H9 (cell line): ENCODE results near the gene RAD54L2. TPM values are rescaled to one million over a fixed set of nuclear protein-coding genes. Genes with fewer than 3 reads are reported as not detected.

Source experiments
- DNase-seq: peaks from one replicate; pipeline ENCODE4 v3.0.0-alpha.2; 2017
- H2AFZ ChIP-seq: one replicate; pipeline ENCODE4 v1.6.1; 2013; ENCODE audit warnings: mild to moderate bottlenecking, low read length, control low read depth, moderate library complexity
- H2AK5ac ChIP-seq: 2 replicates; pipeline ENCODE4 v1.6.1; 2013; ENCODE audit warnings: low read length, control low read depth, mixed read lengths; ENCODE audit not compliant: insufficient read length
- H2BK120ac ChIP-seq: one replicate; pipeline ENCODE4 v1.6.1; 2013; ENCODE audit warnings: low read depth, mild to moderate bottlenecking, low read length, control low read depth, inconsistent platforms; ENCODE audit not compliant: poor library complexity, severe bottlenecking
- H2BK12ac ChIP-seq: 2 replicates; pipeline ENCODE4 v1.6.1; 2013; ENCODE audit warnings: low read length, control low read depth, mixed read lengths, low read depth; ENCODE audit not compliant: insufficient read length
- H2BK15ac ChIP-seq: 2 replicates; pipeline ENCODE4 v1.6.1; 2013; ENCODE audit warnings: low read depth, low read length, control low read depth
- H2BK20ac ChIP-seq: one replicate; pipeline ENCODE4 v1.6.1; 2013; ENCODE audit warnings: low read depth, mild to moderate bottlenecking, low read length, control low read depth, inconsistent platforms; ENCODE audit not compliant: poor library complexity, severe bottlenecking
- H2BK5ac ChIP-seq: 2 replicates; pipeline ENCODE4 v1.6.1; 2013; ENCODE audit warnings: low read length, control low read depth, mixed read lengths; ENCODE audit not compliant: insufficient read length
- H3K14ac ChIP-seq: 2 replicates; pipeline ENCODE4 v1.6.1; 2013; ENCODE audit warnings: low read length, control low read depth; ENCODE audit not compliant: insufficient read depth
- H3K18ac ChIP-seq: 2 replicates; pipeline ENCODE4 v1.6.1; 2013; ENCODE audit warnings: low read depth, mild to moderate bottlenecking, mixed read lengths, low read length, control low read depth; ENCODE audit not compliant: insufficient read length
- H3K23ac ChIP-seq: 2 replicates; pipeline ENCODE4 v1.6.1; 2013; ENCODE audit warnings: low read length, control low read depth, mixed read lengths, low read depth; ENCODE audit not compliant: insufficient read length
- H3K23me2 ChIP-seq: 2 replicates; pipeline ENCODE4 v1.6.1; 2013; ENCODE audit warnings: low read depth, mild to moderate bottlenecking, mixed read lengths, low read length, control low read depth; ENCODE audit not compliant: insufficient read length, poor library complexity, severe bottlenecking
- H3K27ac ChIP-seq: 2 replicates; pipeline ENCODE4 v1.5.1; 2013; ENCODE audit warnings: low read length, control low read depth, mixed read lengths, low read depth; ENCODE audit not compliant: insufficient read length
- H3K27me3 ChIP-seq: 2 replicates; pipeline ENCODE4 v1.6.1; 2013; ENCODE audit warnings: low read length, control low read depth, inconsistent platforms; ENCODE audit not compliant: insufficient read depth
- H3K4ac ChIP-seq: 2 replicates; pipeline ENCODE4 v1.6.1; 2013; ENCODE audit warnings: low read depth, mild to moderate bottlenecking, control low read depth, inconsistent platforms, low read length, moderate library complexity
- H3K4me1 ChIP-seq: 2 replicates; pipeline ENCODE4 v1.6.1; 2013; ENCODE audit warnings: low read length, control low read depth, inconsistent platforms; ENCODE audit not compliant: insufficient read depth
- H3K4me2 ChIP-seq: 2 replicates; pipeline ENCODE4 v1.6.1; 2013; ENCODE audit warnings: low read length, control low read depth, mixed read lengths; ENCODE audit not compliant: insufficient read length, insufficient read depth
- H3K56ac ChIP-seq: 2 replicates; pipeline ENCODE4 v1.6.1; 2013; ENCODE audit warnings: low read depth, mild to moderate bottlenecking, mixed read lengths, low read length, control low read depth; ENCODE audit not compliant: insufficient read length
- H3K79me1 ChIP-seq: 2 replicates; pipeline ENCODE4 v1.6.1; 2013; ENCODE audit warnings: low read depth, mild to moderate bottlenecking, moderate library complexity, low read length, control low read depth, inconsistent platforms; ENCODE audit not compliant: insufficient read depth, poor library complexity, severe bottlenecking
- H3K79me2 ChIP-seq: 2 replicates; pipeline ENCODE4 v1.6.1; 2013; ENCODE audit warnings: low read length, control low read depth, inconsistent platforms; ENCODE audit not compliant: insufficient read depth
- H3K9ac ChIP-seq: 2 replicates; pipeline ENCODE4 v1.6.1; 2013; ENCODE audit warnings: low read length, control low read depth, mixed read lengths; ENCODE audit not compliant: insufficient read length; ENCODE audit errors: extremely low read depth
- H3K9me3 ChIP-seq: one replicate; pipeline ENCODE4 v1.6.1; 2013; ENCODE audit warnings: low read depth, low read length, inconsistent platforms; ENCODE audit not compliant: control insufficient read depth
- H3T11ph ChIP-seq: one replicate; pipeline ENCODE4 v1.6.1; 2013; ENCODE audit warnings: mild to moderate bottlenecking, low read length, control low read depth, inconsistent platforms
- H4K20me1 ChIP-seq: one replicate; pipeline ENCODE4 v1.6.1; 2013; ENCODE audit not compliant: control insufficient read depth, insufficient read length, insufficient read depth
- H4K5ac ChIP-seq: 2 replicates; pipeline ENCODE4 v1.6.1; 2013; ENCODE audit warnings: low read depth, mild to moderate bottlenecking, mixed read lengths, low read length, control low read depth; ENCODE audit not compliant: insufficient read length
- H4K8ac ChIP-seq: replicated peaks from 2 replicates; pipeline ENCODE4 v1.6.1; 2013; ENCODE audit warnings: low read length, control low read depth, mixed read lengths, low read depth; ENCODE audit not compliant: insufficient read length
- H4K91ac ChIP-seq: 2 replicates; pipeline ENCODE4 v1.6.1; 2013; ENCODE audit warnings: low read depth, mild to moderate bottlenecking, moderate library complexity, mixed read lengths, low read length, control low read depth; ENCODE audit not compliant: insufficient read length
- H3K27ac Mint-ChIP-seq, 3 experiments: 2 replicates in 2 of 3; 3 replicates in 1 of 3; pipeline ENCODE4 v1.8.0; 2020 to 2021; ENCODE audit warnings: mixed read lengths in 3 of 3, mild to moderate bottlenecking in 1 of 3, moderate library complexity in 1 of 3
- H3K27me3 Mint-ChIP-seq: 2 replicates; pipeline ENCODE4 v1.8.0; 2021; ENCODE audit warnings: low read depth, mild to moderate bottlenecking, moderate library complexity, mixed read lengths
- H3K36me3 Mint-ChIP-seq, 3 experiments: 2 replicates in 2 of 3; 3 replicates in 1 of 3; pipeline ENCODE4 v1.8.0; 2020 to 2021; ENCODE audit warnings: low read depth in 3 of 3, mixed read lengths in 3 of 3; ENCODE audit not compliant: insufficient read depth in 1 of 3
- H3K4me1 Mint-ChIP-seq, 2 experiments: 2 replicates each; pipeline ENCODE4 v1.8.0; 2020; ENCODE audit warnings: mixed read lengths in 2 of 2
- H3K4me3 Mint-ChIP-seq, 2 experiments: 2 replicates in 1 of 2; 3 replicates in 1 of 2; pipeline ENCODE4 v1.8.0; 2020 to 2021; ENCODE audit warnings: mild to moderate bottlenecking in 2 of 2, mixed read lengths in 2 of 2, moderate library complexity in 1 of 2
- H3K9me3 Mint-ChIP-seq, 2 experiments: 2 replicates in 1 of 2; 3 replicates in 1 of 2; pipeline ENCODE4 v1.8.0; 2020; ENCODE audit warnings: mild to moderate bottlenecking in 2 of 2, mixed read lengths in 2 of 2, moderate library complexity in 1 of 2
- WGBS: extraction: QIAGEN DNeasy Blood & Tissue Kit; methylation state at CpG from one replicate; pipeline ENCODE4 v1.1.7; 2013; ENCODE audit warnings: missing lambda C conversion rate, low lambda C conversion rate, mixed read lengths; ENCODE audit not compliant: insufficient read length; ENCODE audit errors: extremely low coverage; 5-methylcytosine and 5-hydroxymethylcytosine counted together
- total RNA-seq: library from RNA; stranded (reverse); gene quantifications from 2 replicates; pipeline ENCODE4 v1.2.1, GENCODE V29; 2021
- TF ChIP-seq, protein P1 (sequence below): fragments of 200-600 bp; sonication (generic); conservative IDR thresholded peaks from 3 replicates; pipeline ENCODE4 v1.8.0; 2021; ENCODE audit warnings: antibody characterized with exemption, mild to moderate bottlenecking

The RAD54L2 gene
- total RNA-seq, 1 experiment from 2014 or later, result 40.7 TPM

- H3K56ac ChIP-seq, result no peak overlapping the region
- no peaks in the 10 kb centered on the region for H3K27me3 ChIP-seq
- H2BK15ac ChIP-seq, result no peak overlapping the region
- H3K9me3 ChIP-seq, result no peaks in the 10 kb centered on the region
- H2AFZ ChIP-seq, result no peak overlapping the region
- H2BK20ac ChIP-seq, result no peak overlapping the region
- H2BK12ac ChIP-seq, result no peak overlapping the region
- H3K36me3 Mint-ChIP-seq, result peaks cover 27 to 30% (median 29%) of the 10 kb centered on the region in 3 experiments
- no peak overlapping the region for H3K18ac ChIP-seq
- H3K9me3 Mint-ChIP-seq, result peaks cover 14 to 18% of the 10 kb centered on the region in 2 experiments; a peak in 4 of 5 replicates
- no peak overlapping the region for H2AK5ac ChIP-seq
- no peak overlapping the region for H3T11ph ChIP-seq
- H3K79me1 ChIP-seq, result no peaks in the 10 kb centered on the region
- H3K79me2 ChIP-seq, result peaks cover 2% of the 10 kb centered on the region; the same call in 1 of the 2 replicates
- no peak overlapping the region for H3K27ac ChIP-seq
- WGBS, result no CpG with 5 or more reads among the region's 4 CpGs
- no peak overlapping the region for H3K4ac ChIP-seq
- H3K23ac ChIP-seq, result no peak overlapping the region
- TF ChIP-seq, protein P1, sequence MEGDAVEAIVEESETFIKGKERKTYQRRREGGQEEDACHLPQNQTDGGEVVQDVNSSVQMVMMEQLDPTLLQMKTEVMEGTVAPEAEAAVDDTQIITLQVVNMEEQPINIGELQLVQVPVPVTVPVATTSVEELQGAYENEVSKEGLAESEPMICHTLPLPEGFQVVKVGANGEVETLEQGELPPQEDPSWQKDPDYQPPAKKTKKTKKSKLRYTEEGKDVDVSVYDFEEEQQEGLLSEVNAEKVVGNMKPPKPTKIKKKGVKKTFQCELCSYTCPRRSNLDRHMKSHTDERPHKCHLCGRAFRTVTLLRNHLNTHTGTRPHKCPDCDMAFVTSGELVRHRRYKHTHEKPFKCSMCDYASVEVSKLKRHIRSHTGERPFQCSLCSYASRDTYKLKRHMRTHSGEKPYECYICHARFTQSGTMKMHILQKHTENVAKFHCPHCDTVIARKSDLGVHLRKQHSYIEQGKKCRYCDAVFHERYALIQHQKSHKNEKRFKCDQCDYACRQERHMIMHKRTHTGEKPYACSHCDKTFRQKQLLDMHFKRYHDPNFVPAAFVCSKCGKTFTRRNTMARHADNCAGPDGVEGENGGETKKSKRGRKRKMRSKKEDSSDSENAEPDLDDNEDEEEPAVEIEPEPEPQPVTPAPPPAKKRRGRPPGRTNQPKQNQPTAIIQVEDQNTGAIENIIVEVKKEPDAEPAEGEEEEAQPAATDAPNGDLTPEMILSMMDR, result no peak
- no peak overlapping the region for H4K91ac ChIP-seq
- H3K27me3 Mint-ChIP-seq, result no peaks in the 10 kb centered on the region
- H2BK120ac ChIP-seq, result no peak overlapping the region
- H3K14ac ChIP-seq, result no peak overlapping the region
- no peak overlapping the region for H3K4me2 ChIP-seq
- H3K4me3 Mint-ChIP-seq, result peak overlapping the region in 1 of 2 experiments; percentile 11; a peak in 1 of 5 replicates
- no peaks in the 10 kb centered on the region for H3K23me2 ChIP-seq
- peaks cover 11% of the 10 kb centered on the region; the same call in 1 of the 2 replicates for H3K4me1 ChIP-seq
- H3K27ac Mint-ChIP-seq, result peak overlapping the region; percentile 81 to 97 (median 88)
- no peak overlapping the region for H3K9ac ChIP-seq
- no peak overlapping the region for H4K5ac ChIP-seq
- peaks cover 30 to 41% of the 10 kb centered on the region in 2 experiments for H3K4me1 Mint-ChIP-seq
- no peak overlapping the region for H2BK5ac ChIP-seq
- no peaks in the 10 kb centered on the region for H4K20me1 ChIP-seq
- no peak for DNase-seq
- no peak overlapping the region for H4K8ac ChIP-seq
These were observed 43.0 kb downstream of the RAD54L2 start for GRCh38 chr3:51581524-51581923.
